ENCODE measurements around the gene EFNA1.

DNA sequence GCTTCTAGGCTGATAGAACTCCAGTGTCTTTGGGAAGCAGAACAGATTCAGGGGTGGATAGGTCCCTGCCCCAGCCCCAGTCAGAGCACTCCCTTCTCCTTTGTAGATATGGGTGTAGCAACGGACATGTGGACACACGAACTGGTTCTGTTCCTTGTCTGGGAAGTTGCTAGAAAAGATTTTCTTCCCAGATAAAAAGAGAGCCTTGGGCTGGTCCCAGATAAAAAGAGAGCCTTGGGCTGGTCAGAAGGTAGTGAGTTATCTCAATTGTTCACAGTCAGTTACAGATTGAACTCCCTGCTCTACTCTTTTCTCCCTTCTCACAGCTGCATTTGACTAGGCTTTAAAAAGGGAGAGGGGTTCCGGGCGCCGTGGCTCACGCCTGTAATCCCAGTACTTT lies 7.4 kb upstream of the EFNA1 start:
- TF ChIP-seq, protein P1, sequence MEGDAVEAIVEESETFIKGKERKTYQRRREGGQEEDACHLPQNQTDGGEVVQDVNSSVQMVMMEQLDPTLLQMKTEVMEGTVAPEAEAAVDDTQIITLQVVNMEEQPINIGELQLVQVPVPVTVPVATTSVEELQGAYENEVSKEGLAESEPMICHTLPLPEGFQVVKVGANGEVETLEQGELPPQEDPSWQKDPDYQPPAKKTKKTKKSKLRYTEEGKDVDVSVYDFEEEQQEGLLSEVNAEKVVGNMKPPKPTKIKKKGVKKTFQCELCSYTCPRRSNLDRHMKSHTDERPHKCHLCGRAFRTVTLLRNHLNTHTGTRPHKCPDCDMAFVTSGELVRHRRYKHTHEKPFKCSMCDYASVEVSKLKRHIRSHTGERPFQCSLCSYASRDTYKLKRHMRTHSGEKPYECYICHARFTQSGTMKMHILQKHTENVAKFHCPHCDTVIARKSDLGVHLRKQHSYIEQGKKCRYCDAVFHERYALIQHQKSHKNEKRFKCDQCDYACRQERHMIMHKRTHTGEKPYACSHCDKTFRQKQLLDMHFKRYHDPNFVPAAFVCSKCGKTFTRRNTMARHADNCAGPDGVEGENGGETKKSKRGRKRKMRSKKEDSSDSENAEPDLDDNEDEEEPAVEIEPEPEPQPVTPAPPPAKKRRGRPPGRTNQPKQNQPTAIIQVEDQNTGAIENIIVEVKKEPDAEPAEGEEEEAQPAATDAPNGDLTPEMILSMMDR (conservative IDR thresholded peaks at IDR 0.05; ENCODE audit: low read depth in 2 of 2), result no peak
- TF ChIP-seq EZH2 (IDR thresholded peaks at IDR 0.05; ENCODE audit: low read depth, unreplicated experiment) (no peak), POLR2AphosphoS5 (IDR thresholded peaks at IDR 0.05; ENCODE audit: low read depth) (no peak), EZH2phosphoT487 (IDR thresholded peaks at IDR 0.05; ENCODE audit: unreplicated experiment) (no peak), ZNF114 (CRISPR knock-in tag; IDR thresholded peaks at IDR 0.05) (no peak), JUNB (IDR thresholded peaks at IDR 0.05; ENCODE audit: unreplicated experiment) (no peak), ZNF331 (CRISPR knock-in tag; IDR thresholded peaks at IDR 0.05; ENCODE audit: low read depth) (no peak), NANOG (IDR thresholded peaks at IDR 0.05; ENCODE audit: borderline replicate concordance) (no peak)
- TF ChIP-seq, protein P2, sequence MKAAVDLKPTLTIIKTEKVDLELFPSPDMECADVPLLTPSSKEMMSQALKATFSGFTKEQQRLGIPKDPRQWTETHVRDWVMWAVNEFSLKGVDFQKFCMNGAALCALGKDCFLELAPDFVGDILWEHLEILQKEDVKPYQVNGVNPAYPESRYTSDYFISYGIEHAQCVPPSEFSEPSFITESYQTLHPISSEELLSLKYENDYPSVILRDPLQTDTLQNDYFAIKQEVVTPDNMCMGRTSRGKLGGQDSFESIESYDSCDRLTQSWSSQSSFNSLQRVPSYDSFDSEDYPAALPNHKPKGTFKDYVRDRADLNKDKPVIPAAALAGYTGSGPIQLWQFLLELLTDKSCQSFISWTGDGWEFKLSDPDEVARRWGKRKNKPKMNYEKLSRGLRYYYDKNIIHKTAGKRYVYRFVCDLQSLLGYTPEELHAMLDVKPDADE (IDR thresholded peaks at IDR 0.05), result no peak
- TF ChIP-seq, protein P3, sequence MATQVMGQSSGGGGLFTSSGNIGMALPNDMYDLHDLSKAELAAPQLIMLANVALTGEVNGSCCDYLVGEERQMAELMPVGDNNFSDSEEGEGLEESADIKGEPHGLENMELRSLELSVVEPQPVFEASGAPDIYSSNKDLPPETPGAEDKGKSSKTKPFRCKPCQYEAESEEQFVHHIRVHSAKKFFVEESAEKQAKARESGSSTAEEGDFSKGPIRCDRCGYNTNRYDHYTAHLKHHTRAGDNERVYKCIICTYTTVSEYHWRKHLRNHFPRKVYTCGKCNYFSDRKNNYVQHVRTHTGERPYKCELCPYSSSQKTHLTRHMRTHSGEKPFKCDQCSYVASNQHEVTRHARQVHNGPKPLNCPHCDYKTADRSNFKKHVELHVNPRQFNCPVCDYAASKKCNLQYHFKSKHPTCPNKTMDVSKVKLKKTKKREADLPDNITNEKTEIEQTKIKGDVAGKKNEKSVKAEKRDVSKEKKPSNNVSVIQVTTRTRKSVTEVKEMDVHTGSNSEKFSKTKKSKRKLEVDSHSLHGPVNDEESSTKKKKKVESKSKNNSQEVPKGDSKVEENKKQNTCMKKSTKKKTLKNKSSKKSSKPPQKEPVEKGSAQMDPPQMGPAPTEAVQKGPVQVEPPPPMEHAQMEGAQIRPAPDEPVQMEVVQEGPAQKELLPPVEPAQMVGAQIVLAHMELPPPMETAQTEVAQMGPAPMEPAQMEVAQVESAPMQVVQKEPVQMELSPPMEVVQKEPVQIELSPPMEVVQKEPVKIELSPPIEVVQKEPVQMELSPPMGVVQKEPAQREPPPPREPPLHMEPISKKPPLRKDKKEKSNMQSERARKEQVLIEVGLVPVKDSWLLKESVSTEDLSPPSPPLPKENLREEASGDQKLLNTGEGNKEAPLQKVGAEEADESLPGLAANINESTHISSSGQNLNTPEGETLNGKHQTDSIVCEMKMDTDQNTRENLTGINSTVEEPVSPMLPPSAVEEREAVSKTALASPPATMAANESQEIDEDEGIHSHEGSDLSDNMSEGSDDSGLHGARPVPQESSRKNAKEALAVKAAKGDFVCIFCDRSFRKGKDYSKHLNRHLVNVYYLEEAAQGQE (IDR thresholded peaks at IDR 0.05; ENCODE audit: unreplicated experiment), result no peak

Data from GM23338 (cell line).